Measurements from ENCODE around the gene METTL15. TPM values are rescaled to one million over a fixed set of nuclear protein-coding genes. Genes with fewer than 3 reads are reported as not detected.

The METTL15 gene
- polyA plus RNA-seq, result 4.9 and 8.9 TPM in 2 replicates

GRCh38 chr11:28107750-28108618 is at the start of gene METTL15, which contains the start of gene KIF18A:
Gene METTL15, plus strand, starts transcription at chr11:28108388. Its CDS starts 4,947 bp downstream, at chr11:28113335.
Gene KIF18A, minus strand, starts transcription at chr11:28108156. Its CDS starts 10,209 bp downstream, at chr11:28097947.

Other genes with a start within 250 kb of the METTL15 start
- 0.32 TPM in 1 of 2 replicates, not detected in the other for gene KIF18A, start 232 bp upstream of the METTL15 start, polyA plus RNA-seq

Data from Purkinje cell (primary cell).